GM19193 (cell line): ENCODE results near the gene CEP72.

Experiments
- POLR2A ChIP-seq: IDR thresholded peaks from 4 replicates; pipeline ENCODE4 v1.6.1; 2011; ENCODE audit not compliant: insufficient read depth, insufficient read length; ENCODE audit errors: extremely low read depth

Gene CEP72

DNA sequence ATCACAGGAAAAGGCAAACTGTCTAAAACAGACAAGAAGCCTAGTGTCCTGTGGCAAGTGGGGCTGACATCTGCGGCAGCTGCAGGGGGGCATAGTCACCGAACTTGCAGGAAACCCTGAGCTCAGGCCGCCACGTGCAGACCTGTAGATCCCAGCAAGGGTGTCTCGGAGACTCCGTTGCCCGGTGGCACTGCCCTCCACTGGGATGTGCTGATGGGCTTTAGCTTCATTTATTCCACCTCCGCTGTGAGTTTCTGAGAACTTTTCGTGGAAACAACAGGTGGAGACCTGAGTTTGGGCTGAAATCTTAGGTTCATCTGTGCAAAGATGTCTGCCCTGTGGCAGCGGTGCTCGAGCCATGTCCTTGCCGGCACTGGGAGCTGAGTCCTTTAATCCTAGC, 22.1 kb downstream of the CEP72 start:
- no peak for TF ChIP-seq POLR2A

DNA sequence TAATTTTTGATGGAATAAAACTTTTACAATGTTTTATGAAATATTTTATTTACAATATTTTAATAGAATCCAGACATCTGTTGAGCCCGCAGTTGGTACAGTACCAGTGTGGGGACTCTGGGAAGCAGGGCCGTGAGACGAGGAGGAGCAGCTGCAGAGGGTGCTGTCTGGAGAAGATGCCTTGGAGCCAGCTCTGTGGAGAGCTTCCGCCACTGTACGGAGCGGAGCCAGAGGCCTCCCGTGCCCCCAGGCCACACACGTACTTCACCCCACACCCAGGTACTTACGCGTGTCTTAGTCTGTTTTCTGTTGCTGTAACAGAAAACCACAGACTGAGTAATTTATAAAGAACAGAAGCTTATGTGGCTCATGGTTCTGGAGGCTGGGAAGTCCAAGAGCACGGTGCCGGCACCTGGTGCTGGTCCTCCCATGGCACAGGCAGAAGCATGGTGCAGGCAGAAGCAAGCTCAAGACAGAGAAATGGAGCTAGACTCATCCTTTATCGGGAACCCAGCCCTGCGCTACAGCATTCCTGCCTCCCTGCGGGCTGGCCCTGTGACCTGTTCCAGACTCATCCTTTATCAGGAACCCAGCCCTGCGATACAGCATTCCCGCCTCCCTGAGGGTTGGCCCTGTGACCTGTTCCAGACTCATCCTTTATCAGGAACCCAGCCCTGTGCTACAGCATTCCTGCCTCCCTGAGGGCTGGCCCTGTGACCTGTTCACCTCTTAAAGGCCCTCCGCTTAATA, 23.3 kb downstream of the CEP72 start:
- TF ChIP-seq POLR2A, result no peak

DNA sequence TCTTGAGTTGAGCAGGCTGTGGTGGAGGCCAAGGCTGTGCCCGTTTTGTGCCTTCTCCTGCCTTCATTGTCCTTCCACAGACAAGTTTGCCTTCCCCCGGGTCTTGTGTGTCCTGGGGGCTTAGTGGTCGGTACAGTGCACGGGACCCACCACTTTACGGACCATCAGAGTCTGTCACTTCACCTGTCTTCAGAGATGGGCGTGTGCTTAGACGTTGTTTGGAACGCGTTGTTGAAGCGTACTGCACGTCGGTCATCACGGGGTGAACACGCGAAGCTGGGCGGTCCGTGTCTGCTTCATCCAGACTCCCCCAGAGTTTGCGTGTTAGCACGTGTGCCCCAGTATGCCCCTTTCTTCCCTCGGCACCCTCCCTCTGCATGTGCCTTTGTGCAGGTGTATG, 24.8 kb downstream of the CEP72 start:
- no peak for TF ChIP-seq POLR2A

DNA sequence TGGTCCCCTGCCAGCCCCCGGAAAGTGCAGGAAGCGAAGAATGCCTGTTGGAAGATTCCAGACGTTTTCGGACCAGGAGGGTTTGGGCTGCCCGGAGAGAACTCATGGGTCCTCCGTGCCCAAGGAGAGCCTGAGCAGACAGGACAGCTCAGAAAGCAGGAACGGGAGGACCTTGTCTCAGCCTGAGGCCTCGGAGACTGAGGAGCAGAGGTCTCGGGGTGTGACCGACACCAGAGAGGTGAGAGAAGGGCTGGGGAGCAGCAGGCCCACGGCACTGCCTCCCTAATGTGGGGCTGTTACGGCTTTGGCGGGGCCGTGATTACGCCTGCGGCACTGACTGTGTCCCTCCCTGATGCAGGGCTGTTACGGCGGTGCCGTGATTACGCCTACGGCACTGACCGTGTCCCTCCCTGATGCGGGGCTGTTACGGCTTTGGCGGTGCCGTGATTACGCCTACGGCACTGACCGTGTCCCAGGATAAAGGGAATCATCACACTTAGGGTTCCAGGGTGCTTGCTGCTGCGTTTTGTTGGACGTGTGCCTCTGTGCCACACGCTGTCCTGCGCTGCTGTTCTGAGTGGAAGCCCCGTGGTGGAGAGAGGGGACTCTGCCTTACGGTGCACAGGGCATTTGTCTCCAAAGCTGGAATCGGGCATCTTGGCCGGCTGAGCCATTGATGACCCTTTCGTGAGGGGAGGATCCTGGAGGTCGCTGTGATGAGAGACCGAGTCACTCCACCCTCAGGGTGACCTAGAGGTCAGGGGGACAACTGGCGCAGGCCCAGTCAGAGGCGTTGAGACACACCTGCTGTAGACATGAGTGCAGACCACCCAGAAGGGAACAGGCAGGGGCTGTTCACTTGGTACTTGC, 25.7 kb downstream of the CEP72 start:
- no peak for TF ChIP-seq POLR2A

DNA sequence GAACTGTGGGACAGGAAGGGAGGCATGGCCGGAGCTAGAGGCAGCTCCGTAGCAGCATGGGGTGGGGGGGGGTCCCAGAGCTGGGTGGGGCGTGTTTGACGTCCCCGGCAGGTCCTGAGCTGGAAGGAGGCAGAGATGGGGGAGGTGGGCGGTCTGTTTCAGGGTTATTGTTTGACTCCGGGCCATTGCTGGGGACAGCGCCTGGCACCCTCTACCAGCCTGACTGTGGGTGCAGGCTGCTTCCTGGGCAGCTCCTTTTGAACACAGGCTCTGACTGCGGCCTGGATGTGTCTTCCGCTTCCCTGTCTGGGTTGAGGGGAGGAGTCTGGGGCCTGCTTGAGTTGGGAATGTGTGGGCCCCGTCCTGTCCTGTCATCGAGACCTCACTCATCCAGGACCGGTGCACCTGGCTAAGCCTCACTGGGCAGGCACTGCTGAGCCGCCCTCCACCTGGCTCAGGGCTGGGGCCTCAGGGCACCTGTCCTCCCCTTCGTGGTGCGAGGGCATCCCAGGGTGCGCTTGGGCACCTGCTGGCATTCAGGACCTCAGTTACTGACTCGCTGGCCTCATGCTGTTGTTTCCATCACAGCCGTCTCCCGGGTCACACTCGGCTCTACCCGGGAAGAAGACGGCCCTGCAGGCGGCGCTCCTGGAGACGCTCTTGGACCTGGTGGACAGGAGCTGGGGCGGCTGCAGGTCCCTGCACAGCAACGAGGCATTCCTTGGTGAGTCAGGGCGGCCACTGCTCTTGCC, 26.5 kb downstream of the CEP72 start:
- TF ChIP-seq POLR2A, result no peak

DNA sequence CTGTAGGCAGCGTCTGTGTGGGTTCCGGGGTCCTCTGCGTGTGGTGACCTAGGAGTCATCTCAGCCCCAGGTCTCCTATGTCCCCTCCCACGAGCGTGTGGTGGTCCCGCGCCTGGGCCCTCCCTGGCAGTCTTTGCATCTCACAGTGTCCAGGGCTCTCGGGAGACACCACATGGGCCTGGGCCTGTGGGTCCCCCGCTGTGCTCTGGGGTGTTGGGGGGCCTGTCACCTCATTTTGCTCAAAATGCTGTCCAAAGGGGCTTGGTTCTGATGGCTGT, 27.1 kb downstream of the CEP72 start:
- TF ChIP-seq POLR2A, result no peak

DNA sequence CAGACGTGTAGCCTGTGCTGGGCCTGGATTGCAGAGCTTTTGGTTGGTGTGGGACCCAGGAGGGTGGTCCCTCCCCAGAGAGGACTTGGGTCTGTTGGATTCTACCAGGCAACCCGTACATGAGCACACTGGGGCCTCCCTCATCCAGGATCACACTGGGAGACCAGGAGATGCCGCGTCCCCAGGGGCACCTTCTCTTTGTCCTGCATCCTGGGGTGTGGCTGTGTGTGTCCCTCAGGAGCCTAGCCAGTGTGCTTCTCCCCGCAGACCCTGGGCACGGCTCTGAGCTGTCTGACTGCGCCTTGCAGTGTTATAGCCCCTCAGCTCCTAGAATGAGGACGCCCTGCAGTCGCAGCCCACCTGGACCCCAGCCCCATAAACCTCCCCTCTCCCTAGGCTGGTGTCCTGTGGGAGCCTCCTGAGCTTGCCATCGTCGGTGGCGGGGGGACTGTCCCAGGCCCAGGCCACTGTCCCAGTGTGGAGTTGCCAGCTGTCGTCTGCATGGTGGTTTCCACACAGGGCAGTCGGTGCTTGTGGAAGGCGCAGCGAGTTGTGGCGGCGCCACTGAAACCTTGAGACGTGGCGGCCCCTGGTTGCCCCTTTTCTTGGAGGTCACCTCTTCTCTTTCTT, 27.6 kb downstream of the CEP72 start:
- TF ChIP-seq POLR2A, result no peak

DNA sequence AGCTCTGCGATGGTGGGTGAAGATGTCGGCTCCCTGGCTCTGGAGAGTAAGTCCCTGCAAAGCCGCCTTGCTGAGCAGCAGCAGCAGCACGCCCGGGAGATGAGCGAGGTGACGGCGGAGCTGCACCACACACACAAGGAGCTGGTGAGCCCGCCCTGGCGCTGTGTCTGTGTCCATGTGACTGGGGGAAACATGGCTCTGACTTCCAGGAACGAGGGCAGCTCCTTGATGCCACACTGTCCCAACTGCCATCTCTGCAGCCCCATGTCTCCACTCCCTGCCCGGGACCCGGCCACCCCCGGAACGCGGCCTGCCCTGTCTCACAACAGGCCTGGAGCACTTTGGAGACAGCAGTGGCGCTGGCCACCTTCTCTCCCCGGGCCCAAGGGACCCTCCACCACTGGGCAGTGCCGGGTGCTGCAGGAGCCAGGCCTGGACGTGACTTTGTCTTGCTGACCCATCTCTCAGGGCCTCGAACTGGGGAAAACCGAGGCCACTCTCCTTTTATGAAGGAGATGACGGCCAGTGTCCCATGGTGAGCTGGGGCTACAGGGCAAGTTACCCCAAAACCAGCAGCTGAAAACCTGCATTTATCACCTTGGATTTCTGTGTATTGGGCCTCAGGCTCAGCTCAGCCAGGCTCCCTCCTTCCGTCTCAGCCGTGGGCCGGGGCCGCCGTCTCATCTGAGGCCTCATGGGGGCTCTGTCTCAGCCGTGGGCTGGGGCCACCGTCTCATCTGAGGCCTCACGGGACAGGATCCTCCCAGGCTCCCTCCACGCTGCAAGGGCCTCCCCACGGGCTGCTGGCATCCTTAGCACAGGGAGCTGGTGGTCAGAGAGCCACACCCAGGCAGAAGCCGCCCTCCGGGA, 28.6 kb downstream of the CEP72 start:
- TF ChIP-seq POLR2A, result no peak

DNA sequence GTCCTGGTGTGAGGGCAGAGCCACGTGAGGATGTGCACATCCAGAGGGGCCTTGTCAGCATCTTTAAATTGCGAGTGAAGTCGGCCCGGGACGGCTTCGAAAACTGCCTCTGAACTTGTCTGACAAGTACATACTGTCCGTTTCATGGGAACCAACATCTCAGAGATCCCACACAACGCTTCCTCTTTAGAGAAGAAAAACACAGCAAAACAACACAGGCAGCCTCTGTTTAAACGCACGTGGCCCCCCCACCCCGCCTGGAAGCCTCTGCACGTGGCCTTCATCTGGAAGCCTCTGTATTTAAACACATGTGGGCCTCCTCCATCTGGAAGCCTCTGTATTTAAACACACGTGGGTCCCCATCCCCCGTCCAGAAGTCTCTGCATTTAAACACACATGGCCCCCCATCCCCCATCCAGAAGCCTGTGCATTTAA, 29.2 kb downstream of the CEP72 start:
- no peak for TF ChIP-seq POLR2A

DNA sequence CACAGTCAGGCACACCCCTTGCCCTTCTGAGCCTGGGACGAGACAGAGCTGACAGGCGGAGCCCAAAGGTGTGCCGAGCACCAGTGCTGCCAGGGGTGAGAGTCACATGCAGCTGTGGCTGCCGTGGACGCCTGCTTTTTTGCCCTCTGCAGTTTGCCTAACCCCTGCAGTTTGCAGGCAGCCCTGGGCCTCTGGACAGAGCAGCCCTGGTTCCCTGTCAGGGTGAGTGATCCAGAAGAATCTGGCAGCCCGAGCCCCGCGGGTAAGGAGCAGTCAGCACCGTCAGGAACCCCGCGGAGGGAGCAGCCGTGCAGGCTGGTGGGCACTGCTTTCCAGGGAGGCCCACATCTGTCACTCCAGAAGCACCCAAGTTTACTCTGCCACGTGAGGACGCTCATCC, 30.3 kb downstream of the CEP72 start:
- TF ChIP-seq POLR2A, result no peak

DNA sequence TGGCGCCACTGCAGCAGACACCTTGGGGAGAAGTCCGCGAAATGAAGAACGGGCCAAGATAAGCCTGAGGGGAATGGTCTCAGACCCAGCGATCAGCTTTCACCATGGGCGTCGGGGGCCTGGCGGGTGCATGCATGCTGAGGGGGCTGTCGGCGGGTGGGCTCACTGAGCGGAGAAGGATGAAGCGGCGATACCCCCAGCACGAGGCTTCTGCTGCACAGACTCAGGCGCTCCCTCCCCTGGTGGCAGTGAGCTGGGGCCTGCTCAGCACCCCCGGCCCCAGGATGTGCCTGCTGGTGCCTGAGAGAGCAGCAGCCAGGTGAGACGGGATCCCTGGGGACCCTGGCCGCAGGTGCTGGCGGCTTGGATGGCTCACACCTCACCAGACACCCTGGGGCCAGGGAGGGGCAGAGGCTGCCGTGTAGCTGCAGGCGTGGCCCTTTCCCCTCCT, 31.2 kb downstream of the CEP72 start:
- no peak for TF ChIP-seq POLR2A

DNA sequence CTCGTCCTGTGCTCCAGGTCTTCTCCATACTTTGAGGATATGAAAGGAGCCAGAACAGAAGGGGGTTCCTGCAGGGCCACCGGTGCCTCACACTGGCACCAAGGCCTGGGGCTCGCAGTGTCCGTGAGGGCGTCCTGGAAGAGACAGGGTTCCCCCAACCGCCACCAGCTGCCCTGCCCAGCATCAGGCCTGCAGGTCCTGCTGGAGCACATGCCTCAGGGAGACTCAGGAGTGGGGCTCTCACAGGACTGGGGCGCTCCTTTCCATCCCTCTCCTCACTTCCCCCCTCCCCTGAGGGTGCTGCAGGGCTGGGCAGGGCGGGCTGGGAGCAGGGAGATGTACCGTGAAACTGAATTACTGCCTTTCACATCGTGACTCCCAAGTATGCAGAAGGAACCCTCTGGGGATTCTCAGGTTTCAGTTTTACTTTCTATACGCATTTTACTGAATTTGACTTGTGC, 31.7 kb downstream of the CEP72 start:
- no peak for TF ChIP-seq POLR2A

DNA sequence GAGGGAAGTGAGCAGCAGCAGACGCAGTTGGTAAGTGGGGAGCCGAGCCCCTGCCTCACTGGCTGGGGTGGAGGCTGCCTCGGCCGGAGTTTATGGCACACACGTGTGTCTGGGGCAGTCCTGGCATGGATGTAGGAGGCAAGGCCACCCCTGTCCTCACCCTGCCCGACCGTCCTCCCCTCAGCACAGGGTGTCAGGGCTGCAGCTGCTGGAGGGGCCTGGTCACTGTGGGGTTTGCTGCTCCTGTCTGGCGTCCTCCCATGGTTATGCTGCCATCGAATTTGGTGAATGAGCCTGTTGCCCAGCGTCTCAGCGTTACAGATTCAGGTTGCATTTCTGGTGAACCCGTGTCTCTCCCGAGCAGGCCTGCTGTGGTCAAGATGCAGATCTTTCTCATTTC, 32.4 kb downstream of the CEP72 start:
- TF ChIP-seq POLR2A, result no peak

DNA sequence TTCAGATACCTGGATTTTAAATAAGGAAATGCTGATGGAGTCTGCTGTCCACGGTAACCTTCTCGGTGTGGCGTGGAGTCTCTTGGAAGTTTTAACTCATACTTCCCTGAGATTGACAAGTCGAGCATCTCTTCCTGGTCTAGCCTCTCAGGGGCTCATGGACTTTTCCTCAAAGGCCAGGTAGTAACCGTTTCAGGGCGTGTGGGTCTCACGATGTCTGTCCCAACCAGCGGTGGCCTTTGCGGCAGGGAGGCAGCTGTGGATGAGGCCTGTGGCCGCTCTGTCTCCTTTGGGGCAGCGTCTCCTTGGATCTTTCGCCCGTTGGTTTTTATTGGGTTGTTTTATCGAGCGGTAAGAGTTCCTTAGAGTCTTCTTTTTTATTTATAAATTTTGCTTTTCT, 32.8 kb downstream of the CEP72 start:
- TF ChIP-seq POLR2A, result no peak
